ENCODE data around the gene FBLL1.

DNA sequence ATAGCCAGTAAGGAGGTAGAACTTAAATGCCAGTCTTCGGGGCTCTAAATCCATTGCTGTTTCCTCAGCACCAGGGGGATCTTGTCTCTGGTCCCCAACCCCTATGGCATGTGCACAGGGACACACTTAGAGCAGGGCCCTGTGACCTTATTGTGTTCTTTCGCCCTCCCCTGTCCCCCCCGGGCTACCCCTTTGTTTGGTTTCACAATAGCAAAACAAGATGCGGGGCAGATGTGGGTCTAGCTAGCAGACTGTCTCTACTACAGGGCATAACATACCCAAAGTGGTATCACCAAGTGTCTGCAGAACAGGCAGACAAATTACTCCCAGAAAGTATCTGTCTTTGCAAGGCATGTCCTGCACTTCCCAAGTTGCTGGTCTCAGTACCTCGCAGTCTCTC, 2.1 kb downstream of the FBLL1 start:
- no peak for TF ChIP-seq CTCF (IDR thresholded peaks at IDR 0.05; ENCODE audit: low read length)
- TF ChIP-seq EZH2 (IDR thresholded peaks at IDR 0.05; ENCODE audit: borderline replicate concordance, low read length), result no peak
